RWPE1 (cell line): ENCODE measurements around the gene PAPSS2.
"Not testable (repeated sequence)": the region's sequence is repeated elsewhere in the genome, so short reads cannot be mapped to it uniquely, and the experiment has no call there.

Experiments used
- CTCF ChIA-PET: fragments of 350-600 bp; sonication (Branson Sonifier 250); formaldehyde crosslinking; extraction: SDS; loops from one replicate; lab custom pipeline; 2021; lab: Yijun Ruan, JAX
- POLR2A ChIA-PET: fragments of 400-600 bp; formaldehyde crosslinking; extraction: SDS; loops from one replicate; lab custom pipeline; 2020; ENCODE audit warnings: antibody characterized with exemption; ENCODE audit not compliant: low non-redundant PET; lab: Yijun Ruan, JAX
- DNase-seq: peaks from one replicate; pipeline ENCODE4 v3.0.0; 2012; ENCODE audit warnings: low spot score
- H3K27ac ChIP-seq: fragments of 450-650 bp; 2 replicates; pipeline ENCODE4 v1.5.1; 2017
- CTCF ChIP-seq: fragments of 450-650 bp; conservative IDR thresholded peaks from 2 replicates; pipeline ENCODE4 v1.5.1; 2017; ENCODE audit warnings: low read depth, mild to moderate bottlenecking

The PAPSS2 gene

GRCh38 chr10:87639493-87639892 lies 20.2 kb upstream of the PAPSS2 start:
- no peak for TF ChIP-seq CTCF
- no peak overlapping the region for H3K27ac ChIP-seq
- DNase-seq: no peak
- POLR2A ChIA-PET: no interaction called here
- CTCF ChIA-PET: no interaction called here

GRCh38 chr10:87640043-87640442 lies 19.6 kb upstream of the PAPSS2 start:
- H3K27ac ChIP-seq: no peak overlapping the region
- TF ChIP-seq CTCF: no peak
- ChIA-PET POLR2A (no interaction called here), CTCF (interaction anchor here (0.5 kb wide), 1 partner anchor 75 kb away, joined by 3 read pairs; no protein-coding TSS in a partner anchor)
- DNase-seq: no peak

GRCh38 chr10:87642486-87642885 lies 17.2 kb upstream of the PAPSS2 start:
- TF ChIP-seq CTCF: no peak
- DNase-seq: no peak
- POLR2A ChIA-PET: no interaction called here
- H3K27ac ChIP-seq: no peak overlapping the region
- CTCF ChIA-PET: interaction anchor here (0.6 kb wide), 1 partner anchor 37 kb away, joined by 3 read pairs; no protein-coding TSS in a partner anchor

- peak; percentile 45 for DNase-seq
- ChIA-PET CTCF (interaction anchor here (0.6 kb wide), 1 partner anchor 38 kb away, joined by 3 read pairs; no protein-coding TSS in a partner anchor), POLR2A (no interaction called here)
- TF ChIP-seq CTCF: no peak
- H3K27ac ChIP-seq: no peak overlapping the region
Measured at GRCh38 chr10:87642988-87643387, 16.7 kb upstream of the PAPSS2 start.

GRCh38 chr10:87643920-87644319 lies 15.8 kb upstream of the PAPSS2 start:
- no peak overlapping the region for H3K27ac ChIP-seq
- CTCF ChIA-PET: interaction anchor here (0.6 kb wide), 1 partner anchor 99 kb away, joined by 3 read pairs; no protein-coding TSS in a partner anchor
- no peak for DNase-seq
- no peak for TF ChIP-seq CTCF
- POLR2A ChIA-PET: no interaction called here

GRCh38 chr10:87644500-87644899 lies 15.2 kb upstream of the PAPSS2 start:
- POLR2A ChIA-PET, CTCF ChIA-PET: not testable (repeated sequence)

GRCh38 chr10:87646192-87646909 lies 13.3 kb upstream of the PAPSS2 start:
- DNase-seq: no peak
- CTCF ChIA-PET: no interaction called here
- POLR2A ChIA-PET: no interaction called here
- H3K27ac ChIP-seq: no peak overlapping the region
- no peak for TF ChIP-seq CTCF

More at GRCh38 chr10:87644500-87644899, 15.2 kb upstream of the PAPSS2 start:
- H3K27ac ChIP-seq, DNase-seq: not testable (repeated sequence)
